H9 (cell line): ENCODE measurements around the gene CDK5. TPM values are rescaled to one million over a fixed set of nuclear protein-coding genes. Genes with fewer than 3 reads are reported as not detected.

Experiments used
- DNase-seq: peaks from one replicate; pipeline ENCODE4 v3.0.0-alpha.2; 2017
- H2AFZ ChIP-seq: one replicate; pipeline ENCODE4 v1.6.1; 2013; ENCODE audit warnings: mild to moderate bottlenecking, low read length, control low read depth, moderate library complexity
- H2AK5ac ChIP-seq: 2 replicates; pipeline ENCODE4 v1.6.1; 2013; ENCODE audit warnings: low read length, control low read depth, mixed read lengths; ENCODE audit not compliant: insufficient read length
- H2BK120ac ChIP-seq: one replicate; pipeline ENCODE4 v1.6.1; 2013; ENCODE audit warnings: low read depth, mild to moderate bottlenecking, low read length, control low read depth, inconsistent platforms; ENCODE audit not compliant: poor library complexity, severe bottlenecking
- H2BK12ac ChIP-seq: 2 replicates; pipeline ENCODE4 v1.6.1; 2013; ENCODE audit warnings: low read length, control low read depth, mixed read lengths, low read depth; ENCODE audit not compliant: insufficient read length
- H2BK15ac ChIP-seq: 2 replicates; pipeline ENCODE4 v1.6.1; 2013; ENCODE audit warnings: low read depth, low read length, control low read depth
- H2BK20ac ChIP-seq: one replicate; pipeline ENCODE4 v1.6.1; 2013; ENCODE audit warnings: low read depth, mild to moderate bottlenecking, low read length, control low read depth, inconsistent platforms; ENCODE audit not compliant: poor library complexity, severe bottlenecking
- H2BK5ac ChIP-seq: 2 replicates; pipeline ENCODE4 v1.6.1; 2013; ENCODE audit warnings: low read length, control low read depth, mixed read lengths; ENCODE audit not compliant: insufficient read length
- H3K14ac ChIP-seq: 2 replicates; pipeline ENCODE4 v1.6.1; 2013; ENCODE audit warnings: low read length, control low read depth; ENCODE audit not compliant: insufficient read depth
- H3K18ac ChIP-seq: 2 replicates; pipeline ENCODE4 v1.6.1; 2013; ENCODE audit warnings: low read depth, mild to moderate bottlenecking, mixed read lengths, low read length, control low read depth; ENCODE audit not compliant: insufficient read length
- H3K23ac ChIP-seq: 2 replicates; pipeline ENCODE4 v1.6.1; 2013; ENCODE audit warnings: low read length, control low read depth, mixed read lengths, low read depth; ENCODE audit not compliant: insufficient read length
- H3K23me2 ChIP-seq: 2 replicates; pipeline ENCODE4 v1.6.1; 2013; ENCODE audit warnings: low read depth, mild to moderate bottlenecking, mixed read lengths, low read length, control low read depth; ENCODE audit not compliant: insufficient read length, poor library complexity, severe bottlenecking
- H3K27ac ChIP-seq: 2 replicates; pipeline ENCODE4 v1.5.1; 2013; ENCODE audit warnings: low read length, control low read depth, mixed read lengths, low read depth; ENCODE audit not compliant: insufficient read length
- H3K27me3 ChIP-seq: 2 replicates; pipeline ENCODE4 v1.6.1; 2013; ENCODE audit warnings: low read length, control low read depth, inconsistent platforms; ENCODE audit not compliant: insufficient read depth
- H3K4ac ChIP-seq: 2 replicates; pipeline ENCODE4 v1.6.1; 2013; ENCODE audit warnings: low read depth, mild to moderate bottlenecking, control low read depth, inconsistent platforms, low read length, moderate library complexity
- H3K4me1 ChIP-seq: 2 replicates; pipeline ENCODE4 v1.6.1; 2013; ENCODE audit warnings: low read length, control low read depth, inconsistent platforms; ENCODE audit not compliant: insufficient read depth
- H3K4me2 ChIP-seq: 2 replicates; pipeline ENCODE4 v1.6.1; 2013; ENCODE audit warnings: low read length, control low read depth, mixed read lengths; ENCODE audit not compliant: insufficient read length, insufficient read depth
- H3K56ac ChIP-seq: 2 replicates; pipeline ENCODE4 v1.6.1; 2013; ENCODE audit warnings: low read depth, mild to moderate bottlenecking, mixed read lengths, low read length, control low read depth; ENCODE audit not compliant: insufficient read length
- H3K79me1 ChIP-seq: 2 replicates; pipeline ENCODE4 v1.6.1; 2013; ENCODE audit warnings: low read depth, mild to moderate bottlenecking, moderate library complexity, low read length, control low read depth, inconsistent platforms; ENCODE audit not compliant: insufficient read depth, poor library complexity, severe bottlenecking
- H3K79me2 ChIP-seq: 2 replicates; pipeline ENCODE4 v1.6.1; 2013; ENCODE audit warnings: low read length, control low read depth, inconsistent platforms; ENCODE audit not compliant: insufficient read depth
- H3K9ac ChIP-seq: 2 replicates; pipeline ENCODE4 v1.6.1; 2013; ENCODE audit warnings: low read length, control low read depth, mixed read lengths; ENCODE audit not compliant: insufficient read length; ENCODE audit errors: extremely low read depth
- H3K9me3 ChIP-seq: one replicate; pipeline ENCODE4 v1.6.1; 2013; ENCODE audit warnings: low read depth, low read length, inconsistent platforms; ENCODE audit not compliant: control insufficient read depth
- H3T11ph ChIP-seq: one replicate; pipeline ENCODE4 v1.6.1; 2013; ENCODE audit warnings: mild to moderate bottlenecking, low read length, control low read depth, inconsistent platforms
- H4K20me1 ChIP-seq: one replicate; pipeline ENCODE4 v1.6.1; 2013; ENCODE audit not compliant: control insufficient read depth, insufficient read length, insufficient read depth
- H4K5ac ChIP-seq: 2 replicates; pipeline ENCODE4 v1.6.1; 2013; ENCODE audit warnings: low read depth, mild to moderate bottlenecking, mixed read lengths, low read length, control low read depth; ENCODE audit not compliant: insufficient read length
- H4K8ac ChIP-seq: replicated peaks from 2 replicates; pipeline ENCODE4 v1.6.1; 2013; ENCODE audit warnings: low read length, control low read depth, mixed read lengths, low read depth; ENCODE audit not compliant: insufficient read length
- H4K91ac ChIP-seq: 2 replicates; pipeline ENCODE4 v1.6.1; 2013; ENCODE audit warnings: low read depth, mild to moderate bottlenecking, moderate library complexity, mixed read lengths, low read length, control low read depth; ENCODE audit not compliant: insufficient read length
- H3K27ac Mint-ChIP-seq, 3 experiments: 2 replicates in 2 of 3; 3 replicates in 1 of 3; pipeline ENCODE4 v1.8.0; 2020 to 2021; ENCODE audit warnings: mixed read lengths in 3 of 3, mild to moderate bottlenecking in 1 of 3, moderate library complexity in 1 of 3
- H3K27me3 Mint-ChIP-seq: 2 replicates; pipeline ENCODE4 v1.8.0; 2021; ENCODE audit warnings: low read depth, mild to moderate bottlenecking, moderate library complexity, mixed read lengths
- H3K36me3 Mint-ChIP-seq, 3 experiments: 2 replicates in 2 of 3; 3 replicates in 1 of 3; pipeline ENCODE4 v1.8.0; 2020 to 2021; ENCODE audit warnings: low read depth in 3 of 3, mixed read lengths in 3 of 3; ENCODE audit not compliant: insufficient read depth in 1 of 3
- H3K4me1 Mint-ChIP-seq, 2 experiments: 2 replicates each; pipeline ENCODE4 v1.8.0; 2020; ENCODE audit warnings: mixed read lengths in 2 of 2
- H3K4me3 Mint-ChIP-seq, 2 experiments: 2 replicates in 1 of 2; 3 replicates in 1 of 2; pipeline ENCODE4 v1.8.0; 2020 to 2021; ENCODE audit warnings: mild to moderate bottlenecking in 2 of 2, mixed read lengths in 2 of 2, moderate library complexity in 1 of 2
- H3K9me3 Mint-ChIP-seq, 2 experiments: 2 replicates in 1 of 2; 3 replicates in 1 of 2; pipeline ENCODE4 v1.8.0; 2020; ENCODE audit warnings: mild to moderate bottlenecking in 2 of 2, mixed read lengths in 2 of 2, moderate library complexity in 1 of 2
- WGBS: extraction: QIAGEN DNeasy Blood & Tissue Kit; methylation state at CpG from one replicate; pipeline ENCODE4 v1.1.7; 2013; ENCODE audit warnings: missing lambda C conversion rate, low lambda C conversion rate, mixed read lengths; ENCODE audit not compliant: insufficient read length; ENCODE audit errors: extremely low coverage; 5-methylcytosine and 5-hydroxymethylcytosine counted together
- total RNA-seq: library from RNA; stranded (reverse); gene quantifications from 2 replicates; pipeline ENCODE4 v1.2.1, GENCODE V29; 2021
- TF ChIP-seq, protein P1 (sequence below): fragments of 200-600 bp; sonication (generic); conservative IDR thresholded peaks from 3 replicates; pipeline ENCODE4 v1.8.0; 2021; ENCODE audit warnings: antibody characterized with exemption, mild to moderate bottlenecking

CDK5 gene
- total RNA-seq, 1 experiment from 2014 or later, result 19.9 TPM

DNA sequence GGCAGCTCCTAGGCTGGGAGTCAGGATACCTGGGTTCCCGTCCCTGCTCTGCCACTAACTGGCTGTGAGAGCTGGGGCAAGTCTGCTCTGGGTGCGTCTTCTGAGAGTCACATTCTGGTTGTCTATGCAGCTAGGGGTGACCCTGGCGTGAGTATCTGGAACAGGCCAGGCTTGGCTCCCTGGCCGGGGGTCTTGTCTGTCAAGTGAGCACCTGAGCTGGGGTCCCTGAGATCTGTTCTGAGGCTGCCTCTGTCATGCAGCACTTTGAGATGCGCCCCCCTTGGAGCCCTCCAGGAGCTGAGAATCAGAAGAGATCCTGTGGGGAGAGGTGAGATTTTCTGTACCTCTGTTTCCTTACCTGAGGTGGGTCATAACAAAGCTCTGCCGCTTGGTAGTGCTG, 36.1 kb upstream of the CDK5 start:
- no peak overlapping the region for H3K9ac ChIP-seq
- no peak overlapping the region for H4K5ac ChIP-seq
- H3K23ac ChIP-seq, result no peak overlapping the region
- Mint-ChIP-seq H3K27me3 (peaks cover 3% of the 10 kb centered on the region), H3K27ac (no peak overlapping the region), H3K4me1 (peaks cover 25 to 29% of the 10 kb centered on the region in 2 experiments), H3K9me3 (no peaks in the 10 kb centered on the region), H3K4me3 (no peak overlapping the region), H3K36me3 (peaks cover 0 to 35% (median 10%) of the 10 kb centered on the region in 3 experiments; a peak in 5 of 7 replicates)
- H2BK15ac ChIP-seq, result no peak overlapping the region
- no peak overlapping the region for H2BK12ac ChIP-seq
- no peaks in the 10 kb centered on the region for H3K9me3 ChIP-seq
- H2AK5ac ChIP-seq, result no peak overlapping the region
- peaks cover 27% of the 10 kb centered on the region for H3K79me2 ChIP-seq
- no peak overlapping the region for H3K4ac ChIP-seq
- H3K27ac ChIP-seq, result no peak overlapping the region
- H2BK20ac ChIP-seq, result no peak overlapping the region
- no peaks in the 10 kb centered on the region for H4K20me1 ChIP-seq
- no peak overlapping the region for H4K8ac ChIP-seq
- no peak overlapping the region for H3K14ac ChIP-seq
- H3K56ac ChIP-seq, result no peak overlapping the region
- H3T11ph ChIP-seq, result no peak overlapping the region
- TF ChIP-seq, protein P1, sequence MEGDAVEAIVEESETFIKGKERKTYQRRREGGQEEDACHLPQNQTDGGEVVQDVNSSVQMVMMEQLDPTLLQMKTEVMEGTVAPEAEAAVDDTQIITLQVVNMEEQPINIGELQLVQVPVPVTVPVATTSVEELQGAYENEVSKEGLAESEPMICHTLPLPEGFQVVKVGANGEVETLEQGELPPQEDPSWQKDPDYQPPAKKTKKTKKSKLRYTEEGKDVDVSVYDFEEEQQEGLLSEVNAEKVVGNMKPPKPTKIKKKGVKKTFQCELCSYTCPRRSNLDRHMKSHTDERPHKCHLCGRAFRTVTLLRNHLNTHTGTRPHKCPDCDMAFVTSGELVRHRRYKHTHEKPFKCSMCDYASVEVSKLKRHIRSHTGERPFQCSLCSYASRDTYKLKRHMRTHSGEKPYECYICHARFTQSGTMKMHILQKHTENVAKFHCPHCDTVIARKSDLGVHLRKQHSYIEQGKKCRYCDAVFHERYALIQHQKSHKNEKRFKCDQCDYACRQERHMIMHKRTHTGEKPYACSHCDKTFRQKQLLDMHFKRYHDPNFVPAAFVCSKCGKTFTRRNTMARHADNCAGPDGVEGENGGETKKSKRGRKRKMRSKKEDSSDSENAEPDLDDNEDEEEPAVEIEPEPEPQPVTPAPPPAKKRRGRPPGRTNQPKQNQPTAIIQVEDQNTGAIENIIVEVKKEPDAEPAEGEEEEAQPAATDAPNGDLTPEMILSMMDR, result no peak
- no peak overlapping the region for H3K4me2 ChIP-seq
- H4K91ac ChIP-seq, result no peak overlapping the region
- H2BK120ac ChIP-seq, result no peak overlapping the region
- H3K4me1 ChIP-seq, result no peaks in the 10 kb centered on the region
- peaks cover 7% of the 10 kb centered on the region for H3K79me1 ChIP-seq
- H3K27me3 ChIP-seq, result no peaks in the 10 kb centered on the region
- no peaks in the 10 kb centered on the region for H3K23me2 ChIP-seq
- no peak overlapping the region for H2AFZ ChIP-seq
- no peak overlapping the region for H2BK5ac ChIP-seq
- H3K18ac ChIP-seq, result no peak overlapping the region
- no peak for DNase-seq
- no CpG with 5 or more reads among the region's 6 CpGs for WGBS
